OCI-LY3 (cell line): Measurements from ENCODE around the gene PRKCQ.

Experiments
- CTCF ChIP-seq: fragments of 200-600, 300-600 bp; sonication (generic); IDR thresholded peaks from 2 replicates; pipeline ENCODE4 v1.5.1; 2014; ENCODE audit warnings: antibody characterized with exemption, low read length, low read depth
- EZH2phosphoT487 ChIP-seq: fragments of 200-600 bp; shearing (Covaris generic); IDR thresholded peaks from 2 replicates; pipeline ENCODE4 v1.6.1; 2018; ENCODE audit warnings: antibody characterized with exemption, mixed run types, low read depth

- TF ChIP-seq CTCF (no peak), EZH2phosphoT487 (no peak)
These were observed 65.9 kb downstream of the PRKCQ start for GRCh38 chr10:6514180-6514579.
